Cardiac muscle cell (in vitro differentiated cells and primary cell): Measurements from ENCODE around the gene HMCN1. TPM values are rescaled to one million over a fixed set of nuclear protein-coding genes. Genes with fewer than 3 reads are reported as not detected.

Source experiments
- DNase-seq, 2 donors: peaks; one replicate each; pipeline versions ENCODE4 v3.0.0 to v3.0.0-alpha.2; 2010 to 2017; ENCODE audit warnings: low read depth in 1 of 2, low spot score in 1 of 2
- H3K27ac ChIP-seq: fragments of 200-600 bp; sonication (generic); 2 replicates; pipeline ENCODE4 v1.5.1; 2016
- H3K27me3 ChIP-seq: fragments of 200-600 bp; sonication (generic); 2 replicates; pipeline ENCODE4 v1.6.0; 2016; ENCODE audit warnings: control low read depth
- H3K36me3 ChIP-seq: fragments of 200-600 bp; sonication (generic); 2 replicates; pipeline ENCODE4 v1.5.1; 2016; ENCODE audit warnings: control low read depth
- H3K4me1 ChIP-seq: fragments of 200-600 bp; sonication (generic); 2 replicates; pipeline ENCODE4 v1.8.1; 2017; ENCODE audit warnings: low read depth, mild to moderate bottlenecking, mixed run types
- H3K4me3 ChIP-seq: fragments of 200-600 bp; sonication (generic); 2 replicates; pipeline ENCODE4 v1.5.1; 2016; ENCODE audit warnings: mild to moderate bottlenecking
- H3K9me3 ChIP-seq: fragments of 200-600 bp; sonication (generic); 2 replicates; pipeline ENCODE4 v1.5.1; 2017; ENCODE audit warnings: low read depth, mild to moderate bottlenecking, control low read depth
- CTCF ChIP-seq: IDR thresholded peaks from 2 replicates; pipeline ENCODE4 v1.5.1; 2012; ENCODE audit warnings: low read depth, mild to moderate bottlenecking, low read length
- polyA plus RNA-seq: library from polyadenylated mRNA; unstranded; fragments of >200 nt; fragmentation: Nextera tagmentation; extraction: Ambion mirVana; gene quantifications from 2 replicates; pipeline ENCODE4 v1.2.1, GENCODE V29; 2016
- total RNA-seq: library from RNA; depleted of rRNA; stranded (reverse); fragments of >200 nt; gene quantifications from 2 replicates; pipeline ENCODE4 v1.2.3, GENCODE V29; 2016

HMCN1 gene
- total and polyA plus RNA-seq, 2 experiments from 2014 or later: 4.9 to 28.5 TPM

GRCh38 chr1:186167096-186167668, 433.0 kb downstream of the HMCN1 start:
- DNase-seq: no peak
- Histone ChIP-seq H3K27me3 (no peaks in the 10 kb centered on the region), H3K27ac (no peak overlapping the region), H3K4me1 (no peaks in the 10 kb centered on the region), H3K36me3 (peaks cover 15% of the 10 kb centered on the region), H3K9me3 (no peaks in the 10 kb centered on the region), H3K4me3 (no peak overlapping the region)
- no peak for TF ChIP-seq CTCF

- Histone ChIP-seq H3K4me3 (no peak overlapping the region), H3K4me1 (no peaks in the 10 kb centered on the region), H3K27me3 (no peaks in the 10 kb centered on the region), H3K36me3 (peaks cover 10% of the 10 kb centered on the region), H3K27ac (no peak overlapping the region), H3K9me3 (no peaks in the 10 kb centered on the region)
- peak in 1 of 2 donors; percentile 68 for DNase-seq
- no peak for TF ChIP-seq CTCF
These were observed 441.4 kb downstream of the HMCN1 start for GRCh38 chr1:186175588-186175987.

GRCh38 chr1:186178426-186179043, 444.3 kb downstream of the HMCN1 start:
- no peak for DNase-seq
- Histone ChIP-seq H3K9me3 (no peaks in the 10 kb centered on the region), H3K4me3 (no peak overlapping the region), H3K27ac (no peak overlapping the region), H3K4me1 (no peaks in the 10 kb centered on the region), H3K36me3 (peaks cover 3% of the 10 kb centered on the region), H3K27me3 (no peaks in the 10 kb centered on the region)
- TF ChIP-seq CTCF: no peak

GRCh38 chr1:186179231-186179630, 445.0 kb downstream of the HMCN1 start:
- Histone ChIP-seq H3K4me3 (no peak overlapping the region), H3K27ac (no peak overlapping the region), H3K27me3 (no peaks in the 10 kb centered on the region), H3K4me1 (no peaks in the 10 kb centered on the region), H3K36me3 (peaks cover 3% of the 10 kb centered on the region), H3K9me3 (no peaks in the 10 kb centered on the region)
- no peak for DNase-seq
- TF ChIP-seq CTCF: no peak

- Histone ChIP-seq H3K36me3 (no peaks in the 10 kb centered on the region), H3K27ac (no peak overlapping the region), H3K4me3 (no peak overlapping the region)
These were observed 449.0 kb downstream of the HMCN1 start for GRCh38 chr1:186183219-186183618.

More at GRCh38 chr1:186183219-186183618, 449.0 kb downstream of the HMCN1 start:
- no peaks in the 10 kb centered on the region for H3K9me3 ChIP-seq
- H3K4me1 ChIP-seq: no peaks in the 10 kb centered on the region
- TF ChIP-seq CTCF: no peak
- DNase-seq: peak in 1 of 2 donors; percentile 64
- H3K27me3 ChIP-seq: no peaks in the 10 kb centered on the region
